HG03442 (cell line): ENCODE data around the gene DNAJA2.
"Not testable (repeated sequence)": the region's sequence is repeated elsewhere in the genome, so short reads cannot be mapped to it uniquely, and the experiment has no call there.

Source experiments
- ATAC-seq: cut with Tn5 transposase; IDR thresholded peaks from one replicate; pipeline ENCODE4 v1.9.1; 2021; ENCODE audit warnings: mild to moderate bottlenecking, moderate library complexity; ENCODE audit not compliant: unreplicated experiment

Gene DNAJA2

GRCh38 chr16:46973207-46973995 lies at the start of gene DNAJA2:
DNAJA2 (minus strand) TSS chr16:46973674; CDS start chr16:46973572, 102 bp downstream.
- peak; percentile 83 for ATAC-seq

GRCh38 chr16:47019568-47019967 lies 46.1 kb upstream of the DNAJA2 start:
- no peak for ATAC-seq

DNA sequence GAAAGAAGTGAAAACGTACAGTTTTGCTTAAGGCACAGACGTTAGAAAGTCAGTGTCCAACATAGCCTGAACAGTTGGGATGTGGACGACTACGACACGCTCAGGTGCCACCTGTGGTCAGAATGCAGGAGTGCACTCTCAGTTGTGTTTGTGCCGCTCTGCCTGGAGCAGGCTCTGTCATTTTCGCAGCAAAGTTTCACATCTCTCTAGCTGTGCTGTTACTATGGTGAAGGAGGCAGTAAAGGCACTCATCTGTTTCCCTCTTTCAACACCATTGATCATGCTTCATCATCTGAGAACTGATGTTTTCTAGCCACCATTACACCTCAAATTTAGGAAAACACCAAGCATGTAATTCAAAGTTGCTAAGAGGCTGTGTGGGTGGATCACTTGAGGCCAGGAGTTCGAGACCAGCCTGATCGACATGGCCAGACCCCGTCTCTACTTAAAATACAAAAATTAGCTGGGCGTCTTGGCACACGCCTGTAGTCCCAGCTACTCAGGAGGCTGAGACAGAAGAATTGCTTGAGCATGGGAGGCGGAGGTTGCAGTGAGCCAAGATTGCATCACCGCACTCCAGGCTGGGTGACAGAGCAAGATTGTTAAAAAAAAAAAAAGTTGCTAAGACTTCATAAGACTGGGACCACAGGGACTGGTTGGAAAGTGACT lies 44.9 kb upstream of the DNAJA2 start:
- ATAC-seq, result peak; percentile 99

GRCh38 chr16:47017636-47018035 lies 44.2 kb upstream of the DNAJA2 start:
- ATAC-seq, result no peak

- peak; percentile 43 for ATAC-seq
Measured at GRCh38 chr16:47016700-47017133, 43.2 kb upstream of the DNAJA2 start.

DNA sequence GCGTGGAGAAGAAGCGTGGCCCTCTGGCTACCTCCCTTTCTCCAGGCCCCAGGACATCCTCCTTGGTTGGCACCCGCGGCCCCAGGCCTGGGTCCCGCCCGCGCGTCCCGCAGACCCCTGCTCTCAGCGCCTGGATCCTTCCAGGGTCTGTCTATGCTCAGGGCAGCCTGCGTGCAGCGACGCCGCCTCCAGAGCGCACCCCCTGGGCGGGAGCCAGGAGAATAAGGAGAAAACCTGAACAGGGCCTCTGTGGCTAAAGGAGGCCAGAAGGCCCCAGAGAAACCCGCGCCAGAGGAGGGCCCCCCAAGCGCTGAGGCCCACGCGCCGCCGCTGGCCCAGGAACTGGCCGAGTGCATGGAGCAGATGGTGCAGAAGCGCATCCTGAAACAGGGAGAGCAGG lies 40.4 kb upstream of the DNAJA2 start:
- ATAC-seq, result no peak

GRCh38 chr16:47013172-47013571 lies 39.7 kb upstream of the DNAJA2 start:
- ATAC-seq, result no peak

DNA sequence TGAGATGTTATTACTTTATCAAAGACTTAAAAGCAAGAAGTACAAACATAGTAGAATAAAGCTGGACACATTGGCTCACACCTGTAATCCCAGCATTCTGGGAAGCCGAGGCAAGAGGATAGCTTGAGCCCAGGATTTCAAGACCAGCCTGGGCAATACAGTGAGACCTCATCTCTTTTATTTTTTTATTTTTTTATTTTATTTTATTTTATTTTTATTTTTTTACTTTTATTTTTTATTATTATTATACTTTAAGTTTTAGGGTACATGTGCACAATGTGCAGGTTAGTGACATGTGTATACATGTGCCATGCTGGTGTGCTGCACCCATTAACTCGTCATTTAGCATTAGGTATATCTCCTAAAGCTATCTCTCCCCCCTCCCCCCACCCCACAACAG lies 37.3 kb upstream of the DNAJA2 start:
- not testable (repeated sequence) for ATAC-seq

GRCh38 chr16:47008612-47009011 lies 35.1 kb upstream of the DNAJA2 start:
- ATAC-seq, result no peak

DNA sequence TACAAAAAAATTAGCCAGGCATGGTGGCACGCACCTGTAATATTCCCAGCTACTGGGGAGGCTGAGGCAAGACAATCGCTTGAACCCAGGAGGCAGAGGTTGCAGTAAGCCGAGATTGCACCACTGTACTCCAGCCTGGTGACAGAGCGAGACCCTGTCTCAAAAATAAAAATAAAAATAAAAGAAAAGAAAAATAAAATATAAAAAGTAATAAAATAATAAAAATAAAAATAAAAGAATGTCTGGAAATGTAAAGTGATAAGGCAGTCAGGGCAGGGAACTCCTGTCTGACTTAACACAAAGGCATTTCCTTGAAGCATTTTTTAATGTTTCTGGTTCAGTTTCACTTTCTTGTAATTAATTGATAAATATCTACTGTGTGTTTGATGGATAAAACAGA lies 34.7 kb upstream of the DNAJA2 start:
- no peak for ATAC-seq

DNA sequence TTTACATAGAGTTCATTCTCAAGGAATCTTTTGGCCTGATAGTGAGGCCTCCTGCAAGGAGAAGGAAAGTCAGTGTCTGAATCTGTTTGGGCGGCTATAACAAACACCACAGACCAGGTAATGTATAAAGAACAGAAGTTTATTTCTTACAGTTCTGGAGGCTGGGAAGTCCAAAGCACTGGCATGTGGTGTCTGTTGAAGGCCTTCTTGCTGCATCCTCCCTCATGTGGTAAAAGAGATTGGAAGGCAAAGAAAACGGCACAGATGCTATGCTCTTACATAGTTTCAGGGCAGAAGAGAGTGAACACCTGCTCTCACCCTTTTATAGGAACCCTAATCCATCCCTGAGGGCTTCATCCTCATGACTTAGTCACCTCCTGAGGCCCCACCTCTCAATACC lies 31.2 kb upstream of the DNAJA2 start:
- ATAC-seq, result no peak

DNA sequence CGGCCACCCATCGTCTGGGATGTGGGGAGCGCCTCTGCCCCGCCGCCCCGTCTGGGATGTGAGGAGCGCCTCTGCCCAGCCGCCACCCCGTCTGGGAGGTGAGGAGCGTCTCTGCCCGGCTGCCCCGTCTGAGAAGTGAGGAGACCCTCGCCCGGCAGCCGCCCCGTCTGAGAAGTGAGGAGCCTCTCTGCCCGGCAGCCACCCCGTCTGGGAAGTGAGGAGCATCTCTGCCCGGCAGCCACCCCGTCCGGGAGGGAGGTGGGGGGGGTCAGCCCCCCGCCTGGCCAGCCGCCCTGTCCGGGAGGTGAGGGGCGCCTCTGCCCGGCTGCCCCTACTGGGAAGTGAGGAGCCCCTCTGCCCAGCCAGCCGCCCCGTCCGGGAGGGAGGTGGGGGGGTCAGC lies 26.6 kb upstream of the DNAJA2 start:
- not testable (repeated sequence) for ATAC-seq

DNA sequence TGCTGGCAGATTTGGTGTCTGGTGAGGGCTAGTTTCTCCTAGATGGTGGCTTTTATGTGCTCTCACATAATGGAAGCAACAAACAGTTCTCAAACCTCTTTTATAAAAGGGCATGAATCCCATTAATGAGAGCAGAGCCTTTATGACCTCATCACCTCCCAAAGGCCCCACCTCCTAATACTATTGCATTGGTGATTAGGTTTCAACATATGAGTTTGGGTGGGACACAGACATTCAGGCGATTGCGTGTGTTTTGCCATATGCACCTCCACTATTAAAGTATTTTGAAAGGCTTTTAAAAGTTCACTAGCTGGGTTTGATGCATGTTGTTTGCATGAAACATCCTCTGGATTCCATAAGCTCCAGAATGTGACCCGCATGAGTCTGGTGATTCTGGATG lies 24.4 kb upstream of the DNAJA2 start:
- no peak for ATAC-seq

- no peak for ATAC-seq
Measured at GRCh38 chr16:46996952-46997458, 23.5 kb upstream of the DNAJA2 start.

- no peak for ATAC-seq
Measured at GRCh38 chr16:46996391-46996790, 22.9 kb upstream of the DNAJA2 start.

DNA sequence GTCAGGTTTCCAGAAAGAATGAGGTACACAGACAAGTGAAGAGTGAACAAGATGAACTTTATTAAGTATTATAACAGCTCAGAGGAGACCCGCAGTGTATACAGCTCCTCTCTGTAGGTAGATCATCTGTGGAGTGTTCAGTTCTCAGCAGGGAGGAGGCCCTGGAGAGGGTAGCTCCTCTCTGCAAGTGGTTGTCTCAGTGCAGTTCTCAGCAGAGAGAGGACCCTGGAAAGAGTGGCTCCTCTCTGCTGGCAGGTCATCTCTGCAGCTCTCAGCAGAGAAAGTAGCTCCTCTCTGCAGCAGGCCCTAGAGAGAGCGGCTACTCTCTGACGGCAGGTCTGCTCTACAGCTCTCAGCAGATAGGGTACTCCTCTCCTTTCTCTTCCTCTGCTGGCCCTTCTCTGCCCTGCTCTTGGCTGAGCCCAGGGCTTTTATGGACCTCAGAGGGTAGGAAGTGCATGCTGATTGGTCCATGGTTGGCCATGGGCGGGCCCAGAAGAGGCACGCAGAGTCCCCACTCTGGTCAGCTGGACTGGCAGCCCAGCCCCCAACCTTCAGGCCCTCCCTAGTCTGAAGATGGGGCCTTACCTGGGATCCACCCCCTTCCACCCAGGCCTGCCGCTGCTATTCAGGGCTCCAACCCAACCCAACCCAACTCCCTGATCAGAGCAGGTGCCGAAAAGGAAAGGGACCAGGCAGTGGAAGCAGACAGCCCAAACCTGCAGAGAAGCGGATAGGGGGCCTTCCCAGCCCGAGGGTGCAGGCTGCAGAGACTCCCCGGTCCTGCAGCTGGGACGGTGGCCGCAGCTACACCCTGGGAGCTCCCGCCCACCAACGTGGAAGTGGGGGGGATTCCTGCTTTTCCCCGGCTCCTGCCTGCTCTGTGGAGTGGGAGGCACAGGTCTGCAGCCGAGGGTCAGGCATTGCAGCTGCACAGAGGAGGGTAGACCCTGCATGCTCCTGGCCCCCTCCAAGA lies 18.5 kb upstream of the DNAJA2 start:
- no peak for ATAC-seq

GRCh38 chr16:46986896-46987295 lies 13.4 kb upstream of the DNAJA2 start:
- no peak for ATAC-seq

DNA sequence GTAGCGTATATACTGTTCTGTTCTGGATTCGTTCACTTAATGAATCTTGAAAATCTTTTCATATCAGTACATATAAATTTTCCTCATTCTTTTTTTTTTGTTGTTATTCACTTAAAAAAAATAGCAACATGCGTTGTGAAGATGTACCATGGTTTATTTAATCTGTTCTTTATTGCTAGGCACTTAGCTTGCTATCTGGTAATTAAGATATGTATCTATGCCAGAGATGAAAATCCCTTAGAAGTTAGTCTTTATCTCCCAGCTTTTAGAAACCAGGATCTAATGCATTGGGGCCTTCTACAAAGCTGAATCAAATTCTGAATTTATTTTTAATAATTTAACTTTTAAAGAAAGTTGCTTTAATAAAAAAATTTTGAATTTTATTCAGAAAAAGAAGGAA lies 13.0 kb upstream of the DNAJA2 start:
- no peak for ATAC-seq

DNA sequence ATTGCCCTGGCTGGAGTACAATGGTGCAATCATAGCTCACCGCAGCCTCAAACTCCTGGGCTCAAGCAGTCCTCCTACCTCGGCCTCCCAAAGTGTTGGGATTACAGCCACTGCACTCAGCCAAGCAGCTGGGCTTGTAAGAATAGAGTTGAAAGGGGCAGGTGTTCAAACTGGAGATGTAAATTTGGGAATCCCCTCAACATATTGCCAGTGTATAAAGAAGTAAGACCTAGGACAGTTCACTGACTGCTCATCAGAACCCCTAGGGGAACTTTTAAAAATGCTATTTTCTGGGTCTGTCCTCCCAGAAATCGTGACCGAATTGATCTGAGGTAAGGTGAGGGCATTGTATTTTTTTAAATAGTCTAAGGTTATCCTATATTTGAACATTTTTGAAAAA lies 8.9 kb upstream of the DNAJA2 start:
- ATAC-seq, result peak; percentile 49

GRCh38 chr16:46980926-46981325 lies 7.5 kb upstream of the DNAJA2 start:
- no peak for ATAC-seq

DNA sequence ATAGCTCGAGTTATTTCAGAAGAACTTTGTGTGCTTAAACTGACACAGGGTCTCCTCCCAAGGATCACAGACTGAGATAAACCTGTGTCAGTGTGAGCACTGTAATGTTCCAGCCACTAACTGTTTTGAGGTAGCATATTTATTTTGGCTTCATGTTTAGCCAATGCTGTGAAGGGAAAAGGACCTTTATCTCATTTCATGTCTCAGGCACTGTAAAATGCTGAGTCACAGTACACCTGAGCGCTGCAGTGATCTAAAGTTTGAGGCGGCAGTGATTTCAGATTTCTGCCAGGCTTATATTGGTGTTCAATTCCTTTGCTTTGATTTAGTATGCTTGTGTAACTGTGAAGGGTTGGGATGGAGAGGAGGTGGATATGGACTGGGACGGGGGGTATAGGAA lies 3.1 kb upstream of the DNAJA2 start:
- no peak for ATAC-seq
